GM19099 (cell line): Measurements from ENCODE around the gene ZSCAN25.

Experiments used
- POLR2A ChIP-seq: IDR thresholded peaks from 3 replicates; pipeline ENCODE4 v1.6.1; 2011; ENCODE audit warnings: low read depth; ENCODE audit not compliant: insufficient read length; ENCODE audit errors: extremely low read depth

The ZSCAN25 gene

DNA sequence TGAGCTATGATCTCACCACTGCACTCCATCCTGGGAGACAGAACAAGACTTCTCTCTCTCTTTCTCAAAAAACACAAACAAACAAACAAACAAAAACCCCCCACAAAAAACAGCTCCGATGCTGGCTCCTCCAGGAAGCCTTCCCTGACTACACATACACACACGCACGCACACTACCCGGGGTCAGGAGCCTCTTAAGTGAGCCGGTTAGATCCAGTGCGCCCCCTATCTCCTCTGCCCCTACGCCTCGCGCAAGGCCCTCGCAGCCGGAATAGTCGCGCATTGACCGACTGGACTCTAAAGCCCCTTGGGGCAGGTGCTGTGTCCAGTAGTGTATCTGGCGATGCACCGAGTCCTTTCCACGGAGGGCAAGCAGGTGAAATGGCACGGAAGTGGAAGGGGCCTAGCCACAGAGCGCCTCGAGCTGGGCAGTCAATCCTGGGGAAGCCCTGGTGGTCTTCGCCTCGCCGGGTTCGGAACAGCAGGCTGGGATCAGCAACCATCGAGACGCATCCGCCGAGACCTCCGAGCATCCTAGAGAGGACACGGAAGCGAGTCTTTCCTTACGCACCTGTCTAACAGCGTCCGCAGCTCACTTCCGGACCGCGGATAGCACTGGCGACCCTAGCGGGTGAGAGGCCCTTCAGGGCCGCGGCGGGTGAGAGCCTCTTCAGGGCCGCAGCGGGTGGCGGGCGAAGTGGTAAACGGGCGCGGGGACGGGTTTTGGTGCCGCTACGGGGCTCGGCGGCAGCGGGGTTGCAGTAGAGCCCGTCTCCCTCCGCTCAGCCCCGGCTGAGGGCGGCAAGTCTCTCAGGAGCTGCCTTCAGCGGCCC, at the start of gene ZSCAN25:
TSS of gene ZSCAN25 (plus strand) at position 588 of the 833 bp plus-strand sequence. CDS start 2,661 bp downstream, outside the sequence.
- TF ChIP-seq POLR2A, result peak; percentile 89

DNA sequence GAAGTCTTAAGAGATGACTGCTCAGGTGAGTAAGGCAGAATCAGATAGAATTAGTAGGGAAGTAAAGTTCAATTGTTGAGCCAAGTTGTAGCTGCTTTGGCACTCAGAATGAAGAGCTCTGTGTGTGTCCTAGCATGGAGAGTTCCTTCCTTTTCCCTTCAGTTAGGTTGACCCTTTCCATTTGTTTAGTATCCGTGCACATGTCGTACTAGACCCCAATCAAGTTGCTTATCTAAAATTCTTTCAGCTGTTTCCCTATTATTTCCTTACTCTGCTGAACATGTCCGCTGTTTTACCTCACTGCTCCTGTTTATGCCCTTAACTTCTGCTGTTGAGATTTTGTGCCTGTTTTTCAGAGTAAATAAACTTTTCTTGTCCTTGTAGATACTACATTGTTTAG, 45.0 kb upstream of the ZSCAN25 start:
- TF ChIP-seq POLR2A, result no peak

DNA sequence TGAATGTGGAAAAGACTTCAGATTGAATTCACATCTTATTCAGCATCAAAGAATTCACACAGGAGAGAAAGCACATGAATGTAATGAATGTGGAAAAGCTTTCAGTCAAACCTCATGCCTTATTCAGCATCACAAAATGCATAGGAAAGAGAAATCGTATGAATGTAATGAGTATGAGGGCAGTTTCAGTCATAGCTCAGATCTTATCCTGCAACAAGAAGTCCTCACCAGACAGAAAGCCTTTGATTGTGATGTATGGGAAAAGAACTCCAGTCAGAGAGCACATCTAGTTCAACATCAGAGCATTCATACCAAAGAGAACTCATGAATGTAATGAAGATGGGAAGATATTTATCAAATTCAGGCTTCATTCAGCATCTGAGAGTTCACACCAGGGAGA, 43.5 kb upstream of the ZSCAN25 start:
- no peak for TF ChIP-seq POLR2A

DNA sequence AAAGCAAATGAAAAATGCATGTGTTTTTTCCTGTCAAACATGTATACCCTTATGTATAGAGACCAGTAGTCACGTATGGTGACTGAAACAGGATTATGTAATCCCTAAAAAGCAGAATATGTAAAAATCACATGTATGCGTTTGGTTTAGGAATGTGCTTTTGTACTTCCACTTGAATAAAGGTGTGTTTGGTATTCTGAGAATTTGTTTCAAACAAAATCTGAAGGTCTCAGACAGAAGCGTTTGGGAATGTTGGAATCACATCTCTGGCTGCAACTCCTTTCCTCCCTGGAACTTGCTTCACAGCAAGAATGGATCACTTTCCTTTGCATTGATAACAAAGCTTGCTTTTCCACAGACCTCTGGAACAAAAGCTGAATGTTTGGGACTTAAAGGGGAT, 40.5 kb upstream of the ZSCAN25 start:
- no peak for TF ChIP-seq POLR2A

DNA sequence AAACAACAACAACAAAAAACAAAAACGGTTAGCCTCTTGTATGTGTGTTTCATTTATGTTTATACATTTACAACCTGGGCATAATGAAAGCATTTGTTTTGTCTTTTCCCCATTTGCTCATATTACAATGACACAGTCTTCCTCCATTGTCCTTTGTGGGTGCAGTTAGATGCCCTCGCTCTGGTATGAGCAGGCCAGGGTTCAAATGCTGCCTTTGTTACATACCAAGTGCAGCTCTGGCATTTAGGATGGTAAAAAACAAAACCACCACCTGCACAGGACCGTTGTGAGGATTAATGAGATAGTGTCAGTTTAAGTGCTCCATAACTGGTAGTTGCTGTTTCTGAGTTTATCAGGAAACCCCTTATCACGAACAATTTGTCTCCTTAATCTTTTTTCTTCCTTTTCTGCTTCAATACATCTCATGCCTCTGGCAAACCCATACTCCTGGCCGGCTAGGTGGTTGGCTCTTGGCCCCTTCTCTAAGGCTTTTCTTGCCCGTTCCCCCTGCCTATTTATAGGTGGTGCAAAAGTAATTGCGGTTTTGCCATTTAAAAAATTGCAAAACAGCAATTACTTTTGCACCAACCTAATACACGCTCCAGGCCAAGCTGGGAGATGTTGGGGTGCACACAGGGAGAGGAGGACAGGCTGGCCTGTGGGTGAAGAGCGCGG, 37.3 kb upstream of the ZSCAN25 start:
- TF ChIP-seq POLR2A, result no peak

DNA sequence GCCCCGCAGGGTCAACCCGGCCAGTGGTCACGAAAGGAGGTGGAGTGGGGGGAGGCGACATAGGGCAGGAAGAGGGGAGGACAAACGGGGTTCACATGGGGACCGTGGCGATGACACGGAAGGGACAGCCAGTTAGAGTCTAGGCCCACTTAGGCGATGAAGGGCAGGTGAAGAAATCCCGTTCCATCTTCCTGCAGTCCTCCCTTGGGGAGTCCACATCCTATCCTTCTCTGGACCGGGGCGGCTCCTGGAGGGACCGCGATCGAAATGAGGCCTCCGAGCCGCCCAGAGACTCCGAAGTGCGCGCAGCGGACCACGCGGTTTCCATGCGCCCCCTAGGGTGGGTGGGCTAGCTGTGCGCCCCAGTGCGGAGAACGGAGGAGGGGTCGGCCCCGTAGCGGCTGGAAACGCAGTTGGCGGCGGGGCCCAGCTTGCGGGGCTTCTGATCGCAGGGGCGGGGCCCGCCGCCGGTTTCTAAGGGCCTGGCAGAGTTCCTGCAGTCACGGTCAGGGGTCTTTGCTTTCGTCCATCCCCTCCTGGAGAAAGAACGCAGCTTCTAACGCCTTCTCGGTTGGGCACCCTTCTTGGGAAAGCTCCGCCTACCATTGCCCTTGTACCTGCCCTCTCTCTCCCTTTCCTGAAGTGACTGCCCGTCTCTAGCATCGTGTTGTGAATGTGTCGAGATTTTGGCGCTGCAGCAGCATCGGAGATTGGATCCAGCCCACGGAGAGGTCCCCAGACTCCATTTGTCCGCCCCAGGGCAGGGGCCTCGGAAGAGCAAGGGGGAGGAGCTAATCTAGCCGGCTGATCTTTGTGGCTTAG, 36.6 kb upstream of the ZSCAN25 start:
- TF ChIP-seq POLR2A, result no peak

DNA sequence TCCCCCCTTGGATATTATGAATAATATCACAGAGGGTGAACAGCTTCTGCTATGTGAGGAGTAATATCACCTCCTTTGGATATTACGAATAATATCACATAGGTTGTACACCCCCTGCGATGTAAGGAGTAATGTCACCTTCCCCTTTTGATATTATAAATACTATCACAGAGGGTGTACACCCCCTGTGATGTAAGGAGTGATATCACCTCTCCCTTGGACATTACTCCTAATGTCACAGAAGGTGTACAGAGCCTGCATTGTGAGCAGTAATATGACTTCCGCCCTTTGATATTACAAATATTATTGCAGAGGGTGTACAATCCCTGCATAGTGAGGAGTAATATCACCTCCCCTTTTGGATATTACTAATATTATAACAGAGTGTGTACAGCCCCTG, 27.9 kb upstream of the ZSCAN25 start:
- no peak for TF ChIP-seq POLR2A

DNA sequence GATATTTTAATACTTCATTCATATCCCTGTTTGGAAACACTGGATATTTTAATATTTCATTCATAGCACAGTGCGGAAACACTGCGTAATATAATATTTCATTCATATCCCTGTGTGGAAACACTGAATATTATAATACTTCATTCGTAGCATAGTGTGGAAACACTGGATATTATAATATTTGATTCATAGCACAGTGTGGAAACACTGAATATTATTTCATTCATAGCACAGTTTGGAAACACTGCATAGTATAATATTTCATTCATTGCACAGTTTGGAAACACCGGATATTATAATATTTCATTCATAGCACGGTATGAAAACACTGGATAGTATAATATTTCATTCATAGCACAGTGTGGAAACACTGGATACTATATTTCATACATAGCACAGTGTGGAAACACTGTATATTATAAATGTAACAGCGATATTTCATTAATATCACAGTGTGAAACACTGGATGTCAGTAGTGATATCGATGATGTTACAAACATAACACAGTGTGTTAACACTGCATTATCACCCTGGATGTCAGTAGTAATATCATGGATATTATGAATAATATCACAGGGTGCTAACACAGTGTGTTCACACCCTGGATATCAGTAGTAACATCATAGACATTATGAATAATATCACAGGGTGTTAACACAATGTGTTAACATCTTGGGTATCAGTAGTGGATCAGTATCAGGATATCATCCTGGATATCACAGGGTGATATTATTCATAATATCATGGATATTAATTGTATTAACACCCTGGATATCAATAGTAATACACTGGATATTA, 21.6 kb upstream of the ZSCAN25 start:
- no peak for TF ChIP-seq POLR2A

DNA sequence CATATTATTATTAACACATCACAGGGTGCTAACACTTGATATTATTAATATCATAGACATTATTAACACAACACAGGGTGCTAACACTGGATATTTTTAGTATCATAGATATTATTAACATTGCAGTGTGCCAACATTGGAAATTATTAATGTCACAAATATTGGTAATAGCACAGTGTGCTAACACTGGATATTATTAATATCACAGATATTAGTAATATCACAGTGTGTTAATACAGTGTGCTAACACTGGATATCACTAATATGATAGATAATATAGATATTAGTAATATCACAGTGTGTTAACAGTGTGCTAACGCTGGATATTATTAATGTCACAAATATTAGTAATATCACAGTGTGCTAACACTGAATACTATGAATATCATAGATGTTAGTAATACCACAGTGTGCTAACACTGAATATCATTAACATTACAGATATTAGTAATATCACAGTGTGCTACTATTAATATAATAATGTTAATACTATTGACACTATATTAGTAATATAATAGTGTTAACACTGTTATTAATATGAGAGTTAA, 20.3 kb upstream of the ZSCAN25 start:
- TF ChIP-seq POLR2A, result no peak

DNA sequence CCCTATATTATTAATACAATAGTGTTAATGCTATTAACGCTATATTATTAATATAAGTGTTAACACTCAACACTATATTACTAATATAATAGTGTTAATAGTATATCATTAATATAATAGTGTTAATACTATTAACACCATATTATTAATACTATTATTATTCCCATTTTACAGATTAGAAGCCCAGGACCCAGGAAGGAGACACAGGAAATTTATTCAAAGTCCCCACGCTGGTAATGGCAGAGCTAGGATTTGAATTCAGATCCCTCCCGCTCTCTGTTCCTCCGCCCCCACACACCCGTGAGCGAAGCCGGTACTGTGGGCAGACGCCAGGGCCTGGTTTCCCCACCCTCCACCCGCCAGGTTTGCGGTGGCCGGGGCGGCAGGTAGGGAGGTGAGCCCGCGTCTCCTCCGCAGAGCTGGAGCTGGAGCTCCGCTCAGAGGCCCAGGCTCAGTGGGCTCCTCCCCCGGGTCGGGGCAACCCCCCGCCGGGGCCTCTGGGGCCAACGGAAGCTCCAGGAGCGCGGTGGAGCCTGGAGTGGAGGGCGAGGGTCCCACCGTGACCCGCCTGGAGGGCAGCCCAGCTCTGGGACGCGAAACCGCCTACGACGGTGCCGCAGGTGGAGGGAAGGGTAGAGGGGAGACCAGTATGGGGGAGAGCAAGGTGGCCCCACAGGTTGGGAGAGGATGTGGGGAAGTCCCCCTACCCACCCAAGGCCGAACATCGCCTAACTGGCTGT, 18.8 kb upstream of the ZSCAN25 start, which contains the start of gene TMEM225B:
TSS of gene TMEM225B (plus strand) at position 506 of the 740 bp plus-strand sequence. CDS start 6,122 bp downstream, outside the sequence.
- TF ChIP-seq POLR2A, result no peak

DNA sequence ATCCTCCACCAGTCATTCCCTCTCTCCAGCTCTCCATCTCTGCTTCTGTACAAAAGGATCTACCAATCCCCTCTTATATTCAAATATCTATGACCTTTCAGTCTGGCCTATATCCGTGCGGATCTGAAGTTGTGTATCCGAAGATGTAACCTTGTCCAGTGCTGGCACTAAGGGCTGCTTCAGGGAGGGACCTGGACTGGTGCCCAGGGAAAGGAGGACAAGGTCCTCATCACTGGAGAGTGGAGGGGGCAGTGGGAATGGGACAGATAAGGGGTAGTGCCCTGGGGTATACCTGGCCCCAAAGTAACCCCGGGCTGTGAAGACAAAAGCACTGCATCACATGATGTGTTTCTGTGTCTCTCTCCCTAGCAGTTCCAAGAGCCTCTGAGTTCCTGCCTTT, 16.9 kb upstream of the ZSCAN25 start:
- TF ChIP-seq POLR2A, result no peak

DNA sequence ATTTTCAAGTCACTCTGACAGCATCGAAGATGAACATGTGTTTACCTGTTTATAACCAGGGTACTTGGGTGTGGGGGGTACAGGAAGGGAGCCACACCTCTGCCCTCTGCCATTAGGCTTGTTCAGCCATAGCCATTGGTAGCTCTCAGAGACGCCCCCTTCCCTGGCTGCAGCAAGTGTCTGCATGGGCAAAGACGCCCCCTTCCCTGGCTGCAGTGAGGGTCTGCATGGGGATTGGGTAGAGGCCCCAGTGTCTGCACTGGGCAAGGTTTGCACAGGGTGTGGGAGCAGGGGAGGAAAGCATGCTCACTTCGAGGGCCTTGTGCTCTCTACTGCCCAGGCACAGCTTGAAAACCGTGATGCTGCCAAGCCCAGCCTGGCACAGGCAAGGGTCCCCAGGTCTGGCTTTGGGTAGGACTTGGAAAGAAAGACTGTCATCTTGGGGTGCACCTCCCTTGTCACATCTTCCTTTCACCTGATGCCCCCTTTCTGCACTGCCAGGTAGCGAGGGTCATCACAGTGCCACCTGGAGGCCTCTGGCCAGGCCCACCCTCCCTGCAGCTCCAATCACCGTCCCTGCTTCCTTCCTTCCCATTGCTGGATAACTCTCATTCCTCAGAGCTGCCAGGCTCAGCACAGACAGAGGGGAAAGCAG, 15.0 kb upstream of the ZSCAN25 start:
- TF ChIP-seq POLR2A, result no peak

DNA sequence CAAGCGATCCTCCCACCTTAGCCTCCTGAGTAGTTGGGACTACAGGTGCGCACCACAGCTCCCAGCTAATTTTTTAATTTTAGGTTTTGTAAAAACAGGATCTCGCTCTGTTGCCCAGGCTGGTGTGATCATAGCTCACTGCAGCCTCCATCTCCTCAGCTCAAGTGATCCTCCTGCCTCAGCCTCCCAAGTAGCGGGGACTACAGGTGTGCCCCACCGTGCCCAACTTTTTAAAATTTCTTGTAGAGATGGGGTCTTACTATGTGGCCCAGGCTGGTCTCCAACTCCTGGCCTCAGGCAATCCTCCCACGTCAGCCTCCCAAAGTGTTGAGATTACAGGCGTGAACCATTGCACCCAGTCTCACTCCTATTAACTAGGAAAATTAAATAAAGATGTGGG, 11.2 kb upstream of the ZSCAN25 start:
- TF ChIP-seq POLR2A, result no peak
